WTC11 (cell line): ENCODE results near the gene FNIP1. TPM values are rescaled to one million over a fixed set of nuclear protein-coding genes. Genes with fewer than 3 reads are reported as not detected.

Source experiments
- ATAC-seq: fragments of 200-7000 bp; cut with Tn5 transposase; 2 replicates; pipeline ENCODE4 v1.10.0; 2021; ENCODE audit warnings: mild to moderate bottlenecking, moderate library complexity
- CTCF ChIA-PET: fragments of 300-600 bp; sonication (Branson Sonifier 250); formaldehyde crosslinking; loops from one replicate; lab custom pipeline; 2021; ENCODE audit warnings: antibody characterized with exemption; lab: Charles Lee
- POLR2A ChIA-PET: fragments of 350-600 bp; sonication (Branson Sonifier 250); formaldehyde crosslinking; loops from one replicate; lab custom pipeline; 2021; ENCODE audit warnings: antibody characterized with exemption; lab: Charles Lee
- DNase-seq: peaks from one replicate; pipeline ENCODE4 v3.0.0; 2021; ENCODE audit warnings: low spot score
- H3K27ac Mint-ChIP-seq: 2 replicates; pipeline ENCODE4 v1.8.0; 2021; ENCODE audit warnings: mixed read lengths
- H3K27me3 Mint-ChIP-seq: 2 replicates; pipeline ENCODE4 v1.8.0; 2021; ENCODE audit warnings: low read depth, mild to moderate bottlenecking, moderate library complexity, mixed read lengths
- H3K36me3 Mint-ChIP-seq: 2 replicates; pipeline ENCODE4 v1.8.0; 2021; ENCODE audit warnings: mixed read lengths
- H3K4me1 Mint-ChIP-seq: 2 replicates; pipeline ENCODE4 v1.8.0; 2022; ENCODE audit warnings: mixed read lengths
- H3K4me3 Mint-ChIP-seq: 2 replicates; pipeline ENCODE4 v1.8.0; 2021; ENCODE audit warnings: mild to moderate bottlenecking, moderate library complexity, mixed read lengths
- H3K9me3 Mint-ChIP-seq: 2 replicates; pipeline ENCODE4 v1.8.0; 2021; ENCODE audit warnings: mixed read lengths
- CREB1 ChIP-seq: sonication (generic); formaldehyde crosslinking; IDR thresholded peaks from 2 replicates; pipeline ENCODE4 v1.8.0; 2023; ENCODE audit warnings: mild to moderate bottlenecking, missing genetic modification reagents
- CREM ChIP-seq: sonication (generic); formaldehyde crosslinking; IDR thresholded peaks from 2 replicates; pipeline ENCODE4 v1.8.1; 2022; ENCODE audit warnings: mild to moderate bottlenecking, missing genetic modification reagents, moderate library complexity
- CTCF ChIP-seq: fragments of 200-600 bp; IDR thresholded peaks from 2 replicates; pipeline ENCODE4 v1.8.0; 2022; ENCODE audit warnings: antibody characterized with exemption
- FOXJ3 ChIP-seq: sonication (generic); formaldehyde crosslinking; IDR thresholded peaks from 2 replicates; pipeline ENCODE4 v1.9.0; 2021; ENCODE audit warnings: missing genetic modification reagents, mild to moderate bottlenecking, borderline replicate concordance
- GTF2I ChIP-seq: fragments of 250-450 bp; sonication (Bioruptor Pico); conservative IDR thresholded peaks from 2 replicates; pipeline ENCODE4 v1.4.0; 2021; ENCODE audit warnings: mild to moderate bottlenecking
- IRF1 ChIP-seq: sonication (generic); formaldehyde crosslinking; IDR thresholded peaks from 2 replicates; pipeline ENCODE4 v1.8.0; 2023; ENCODE audit warnings: missing genetic modification reagents
- JAZF1 ChIP-seq: fragments of 250-450 bp; sonication (Bioruptor Pico); IDR thresholded peaks from 2 replicates; pipeline ENCODE4 v1.9.0; 2021; ENCODE audit warnings: moderate library complexity, mild to moderate bottlenecking, inconsistent platforms
- MAX ChIP-seq: sonication (generic); formaldehyde crosslinking; IDR thresholded peaks from 2 replicates; pipeline ENCODE4 v1.8.0; 2022; ENCODE audit warnings: mild to moderate bottlenecking, missing genetic modification reagents
- MYBL2 ChIP-seq: sonication (generic); formaldehyde crosslinking; IDR thresholded peaks from 2 replicates; pipeline ENCODE4 v1.8.1; 2023; ENCODE audit warnings: mild to moderate bottlenecking, moderate library complexity, missing genetic modification reagents
- NFATC4 ChIP-seq: fragments of 250-450 bp; sonication (Bioruptor Pico); IDR thresholded peaks from 2 replicates; pipeline ENCODE4 v1.9.0; 2021; ENCODE audit warnings: mild to moderate bottlenecking
- NFE2L1 ChIP-seq: sonication (generic); formaldehyde crosslinking; IDR thresholded peaks from 2 replicates; pipeline ENCODE4 v1.8.1; 2023; ENCODE audit warnings: missing genetic modification reagents
- NFYB ChIP-seq: sonication (generic); formaldehyde crosslinking; conservative IDR thresholded peaks from 2 replicates; pipeline ENCODE4 v1.8.0; 2022; ENCODE audit warnings: low read depth, missing genetic modification reagents
- NR1H2 ChIP-seq: sonication (generic); formaldehyde crosslinking; IDR thresholded peaks from 2 replicates; pipeline ENCODE4 v1.9.0; 2021; ENCODE audit warnings: mild to moderate bottlenecking, moderate library complexity, missing genetic modification reagents
- NR2C2 ChIP-seq: sonication (generic); formaldehyde crosslinking; IDR thresholded peaks from 2 replicates; pipeline ENCODE4 v1.8.0; 2022; ENCODE audit warnings: mild to moderate bottlenecking, missing genetic modification reagents
- SOX15 ChIP-seq: fragments of 250-450 bp; sonication (Bioruptor Pico); IDR thresholded peaks from 2 replicates; pipeline ENCODE4 v1.9.0; 2021; ENCODE audit warnings: mild to moderate bottlenecking
- TCF7 ChIP-seq: sonication (generic); formaldehyde crosslinking; IDR thresholded peaks from 2 replicates; pipeline ENCODE4 v1.8.0; 2022; ENCODE audit warnings: mild to moderate bottlenecking, low read depth, missing genetic modification reagents, moderate library complexity
- USF1 ChIP-seq: sonication (generic); formaldehyde crosslinking; IDR thresholded peaks from 2 replicates; pipeline ENCODE4 v1.8.0; 2022; ENCODE audit warnings: mild to moderate bottlenecking, missing genetic modification reagents
- USF2 ChIP-seq: sonication (generic); formaldehyde crosslinking; IDR thresholded peaks from 2 replicates; pipeline ENCODE4 v1.8.1; 2023; ENCODE audit warnings: mild to moderate bottlenecking, missing genetic modification reagents, moderate library complexity
- ZBTB21 ChIP-seq: sonication (generic); formaldehyde crosslinking; IDR thresholded peaks from 2 replicates; pipeline ENCODE4 v1.8.1; 2023; ENCODE audit warnings: mild to moderate bottlenecking, missing genetic modification reagents, borderline replicate concordance
- ZNF219 ChIP-seq: sonication (generic); formaldehyde crosslinking; IDR thresholded peaks from 2 replicates; pipeline ENCODE4 v1.8.0; 2023; ENCODE audit warnings: missing genetic modification reagents, mild to moderate bottlenecking, borderline replicate concordance
- ZNF416 ChIP-seq: fragments of 250-450 bp; sonication (Bioruptor Pico); IDR thresholded peaks from 2 replicates; pipeline ENCODE4 v1.9.0; 2021; ENCODE audit warnings: mild to moderate bottlenecking, inconsistent platforms
- total RNA-seq: library from RNA; stranded (reverse); gene quantifications from 3 replicates; pipeline ENCODE4 v1.2.3, GENCODE V29; 2021

FNIP1 gene
- total RNA-seq, 1 experiment from 2014 or later, result 17.2 TPM

GRCh38 chr5:131617140-131617822 is 179.5 kb downstream of the FNIP1 start:
- ChIA-PET POLR2A (no interaction called here), CTCF (interaction anchor here (2.8 kb wide), 1 partner anchor 28 kb away, joined by 11 read pairs; no protein-coding TSS in a partner anchor)
- H3K27ac Mint-ChIP-seq, result peak overlapping the region; percentile 23
- H3K36me3 Mint-ChIP-seq, result no peaks in the 10 kb centered on the region; the same call in none of the 2 replicates
- H3K4me3 Mint-ChIP-seq, result no peak overlapping the region
- no peaks in the 10 kb centered on the region for H3K9me3 Mint-ChIP-seq
- ATAC-seq, result no peak
- peaks cover 15% of the 10 kb centered on the region for H3K4me1 Mint-ChIP-seq
- no peaks in the 10 kb centered on the region for H3K27me3 Mint-ChIP-seq
- TF ChIP-seq IRF1 (CRISPR knock-in tag), result no peak
- no peak for DNase-seq

- Mint-ChIP-seq H3K9me3 (no peaks in the 10 kb centered on the region), H3K36me3 (no peaks in the 10 kb centered on the region; the same call in 1 of the 2 replicates), H3K27me3 (no peaks in the 10 kb centered on the region), H3K4me1 (peaks cover 16% of the 10 kb centered on the region), H3K27ac (no peak overlapping the region), H3K4me3 (no peak overlapping the region)
- ATAC-seq (no peak), DNase-seq (no peak)
- POLR2A ChIA-PET, result no interaction called here
- TF ChIP-seq ZBTB21 (CRISPR knock-in tag) (no peak), USF2 (no peak), FOXJ3 (CRISPR knock-in tag) (no peak), NFYB (CRISPR knock-in tag) (no peak), CTCF (no peak), JAZF1 (no peak)
- CTCF ChIA-PET, result interaction anchor here (2.8 kb wide), 1 partner anchor 26 kb away, joined by 11 read pairs; no protein-coding TSS in a partner anchor
Measured at GRCh38 chr5:131615957-131616356, 180.9 kb downstream of the FNIP1 start.

- no peak for DNase-seq
- no peaks in the 10 kb centered on the region; the same call in 1 of the 2 replicates for H3K36me3 Mint-ChIP-seq
- H3K4me3 Mint-ChIP-seq, result no peak overlapping the region
- peaks cover 27% of the 10 kb centered on the region for H3K4me1 Mint-ChIP-seq
- TF ChIP-seq CREB1 (no peak), GTF2I (CRISPR knock-in tag) (no peak), MAX (CRISPR knock-in tag) (no peak), ZNF219 (CRISPR knock-in tag) (no peak), CREM (CRISPR knock-in tag) (no peak), MYBL2 (no peak), TCF7 (CRISPR knock-in tag) (no peak), SOX15 (no peak), USF2 (no peak), NR1H2 (no peak), NFE2L1 (no peak), ZNF416 (CRISPR knock-in tag) (no peak), NR2C2 (CRISPR knock-in tag) (no peak), IRF1 (CRISPR knock-in tag) (no peak), NFATC4 (CRISPR knock-in tag) (no peak), USF1 (CRISPR knock-in tag) (no peak)
- ATAC-seq, result no peak
- POLR2A ChIA-PET, result no interaction called here
- CTCF ChIA-PET, result interaction anchor here (0.7 kb wide), 1 partner anchor 450 kb away, joined by 4 read pairs; no protein-coding TSS in a partner anchor
- no peak overlapping the region for H3K27ac Mint-ChIP-seq
- H3K27me3 Mint-ChIP-seq, result no peaks in the 10 kb centered on the region
- H3K9me3 Mint-ChIP-seq, result no peaks in the 10 kb centered on the region
Measured at GRCh38 chr5:131613423-131613822, 183.4 kb downstream of the FNIP1 start.
